ENCODE results near the gene SORBS1.

SORBS1 gene

GRCh38 chr10:95429639-95430038 lies 131.5 kb downstream of the SORBS1 start:
- DNase-seq = no peak

GRCh38 chr10:95428701-95429100 lies 132.5 kb downstream of the SORBS1 start:
- DNase-seq = no peak

GRCh38 chr10:95426482-95426881 lies 134.7 kb downstream of the SORBS1 start:
- no peak for DNase-seq

GRCh38 chr10:95425592-95426465 lies 135.3 kb downstream of the SORBS1 start:
- no peak for DNase-seq

GRCh38 chr10:95423164-95424005 lies 137.8 kb downstream of the SORBS1 start:
- DNase-seq = no peak

GRCh38 chr10:95422233-95422632 lies 138.9 kb downstream of the SORBS1 start:
- no peak for DNase-seq

GRCh38 chr10:95421782-95422181 lies 139.4 kb downstream of the SORBS1 start:
- no peak for DNase-seq

- DNase-seq = no peak
Measured at GRCh38 chr10:95419399-95419798, 141.8 kb downstream of the SORBS1 start.

- no peak for DNase-seq
Measured at GRCh38 chr10:95416973-95417372, 144.2 kb downstream of the SORBS1 start.

GRCh38 chr10:95416270-95416669 lies 144.9 kb downstream of the SORBS1 start:
- DNase-seq = no peak

- DNase-seq = no peak
Measured at GRCh38 chr10:95415621-95416031, 145.5 kb downstream of the SORBS1 start.

GRCh38 chr10:95414844-95415485 lies 146.2 kb downstream of the SORBS1 start:
- DNase-seq = no peak

- DNase-seq = no peak
Measured at GRCh38 chr10:95414016-95414830, 146.9 kb downstream of the SORBS1 start.

GRCh38 chr10:95413588-95413987 lies 147.6 kb downstream of the SORBS1 start:
- DNase-seq = no peak

- DNase-seq = no peak
Measured at GRCh38 chr10:95411635-95412034, 149.5 kb downstream of the SORBS1 start.

GRCh38 chr10:95408983-95409873 lies 151.9 kb downstream of the SORBS1 start:
- no peak for DNase-seq

GRCh38 chr10:95408148-95408960 lies 152.8 kb downstream of the SORBS1 start:
- DNase-seq = no peak

- DNase-seq = no peak
Measured at GRCh38 chr10:95407546-95407945, 153.6 kb downstream of the SORBS1 start.

GRCh38 chr10:95406651-95407280 lies 154.4 kb downstream of the SORBS1 start:
- peak; percentile 22 for DNase-seq

GRCh38 chr10:95405655-95406054 lies 155.5 kb downstream of the SORBS1 start:
- DNase-seq = no peak

All from NCI-H1105 treated with DMSO at 0.1 percent for 48 hours (cell line).